Right cardiac atrium (tissue), 5 donors: ENCODE results near the gene SEPTIN5. TPM values are rescaled to one million over a fixed set of nuclear protein-coding genes. Genes with fewer than 3 reads are reported as not detected.

ENCODE experiments used
- ATAC-seq, 2 donors: fragments of 200-7000 bp; cut with Tn5 transposase; one replicate each; pipeline versions ENCODE4 v1.8.0 to v1.9.1; 2020; ENCODE audit warnings: moderate library complexity in 2 of 2, mild to moderate bottlenecking in 1 of 2
- DNase-seq, 3 donors: peaks; one replicate each; pipeline ENCODE4 v3.0.0-alpha.2; 2020
- H3K27ac ChIP-seq: one replicate; pipeline ENCODE4 v1.5.1; 2013; ENCODE audit warnings: mild to moderate bottlenecking, low read length, control low read depth, moderate library complexity
- H3K27me3 ChIP-seq: one replicate; pipeline ENCODE4 v1.6.1; 2013; ENCODE audit not compliant: control insufficient read depth, insufficient read depth
- H3K4me1 ChIP-seq: one replicate; pipeline ENCODE4 v1.6.1; 2013; ENCODE audit warnings: low read length; ENCODE audit not compliant: control insufficient read depth, insufficient read depth
- H3K4me3 ChIP-seq: one replicate; pipeline ENCODE4 v1.5.1; 2013; ENCODE audit warnings: low read length, control low read depth
- H3K9me3 ChIP-seq: one replicate; pipeline ENCODE4 v1.6.1; 2013; ENCODE audit warnings: low read length; ENCODE audit not compliant: control insufficient read depth
- WGBS: extraction: QIAGEN DNeasy Blood & Tissue Kit; methylation state at CpG from one replicate; pipeline ENCODE4 v1.1.7; 2013; 5-methylcytosine and 5-hydroxymethylcytosine counted together
- intact Hi-C, 4 donors: fragments of 100-400 bp; cut with DNase I; formaldehyde crosslinking; loops; one replicate each; pipeline versions ENCODE4 v1.11.0 to v1.14.0; 2022 to 2023
- polyA plus RNA-seq: library from polyadenylated mRNA; stranded (reverse); fragments of 200-250 nt; gene quantifications from one replicate; pipeline ENCODE4 v1.2.3, GENCODE V29; 2013
- total RNA-seq, 4 donors: library from RNA; stranded (reverse); fragmentation: NEBNext Ultra II Directional; extraction: Animal tissue kit (Norgen Biotek cat#: 25700); gene quantifications; one replicate each; pipeline ENCODE4 v1.2.1, GENCODE V29; 2021
- donor health status: healthy with polysubstance abuse.
- donor health status: DM: no; HTN: yes; CAD: no.
- donor health status: DM: no; HTN: no; CAD: no.
- donor health status: DM: no; HTN: yes; CAD: no; lungs with severe emphysema.
- donor health status: DM: yes; HTN: yes; CAD: no.

Gene SEPTIN5
- total and polyA plus RNA-seq, 5 donors: 143 to 264 (median 227) TPM

- no peak for ATAC-seq
- no peaks in the 10 kb centered on the region for H3K9me3 ChIP-seq
- 89% methylated on average over 11 of the region's 11 CpGs for WGBS
- no peak for DNase-seq
- no peaks in the 10 kb centered on the region for H3K4me1 ChIP-seq
- no peak overlapping the region for H3K4me3 ChIP-seq
- H3K27me3 ChIP-seq: no peaks in the 10 kb centered on the region
- intact Hi-C loops: loop anchor here in 2 of 4 donors (5.0 kb wide), 1 partner anchor 36 kb away; no protein-coding TSS in a partner anchor
- no peak overlapping the region for H3K27ac ChIP-seq
These were observed 33.1 kb upstream of the SEPTIN5 start for GRCh38 chr22:19680911-19681862.

- WGBS: 76% methylated on average over 6 of the region's 6 CpGs
- no peak for ATAC-seq
- intact Hi-C loops: loop anchor here in 2 of 4 donors (5.0 kb wide), 1 partner anchor 35 kb away; no protein-coding TSS in a partner anchor
- no peak for DNase-seq
- no peaks in the 10 kb centered on the region for H3K27me3 ChIP-seq
- H3K4me3 ChIP-seq: no peak overlapping the region
- H3K27ac ChIP-seq: no peak overlapping the region
- H3K4me1 ChIP-seq: no peaks in the 10 kb centered on the region
- H3K9me3 ChIP-seq: no peaks in the 10 kb centered on the region
These were observed 32.4 kb upstream of the SEPTIN5 start for GRCh38 chr22:19681863-19682245.

- ATAC-seq: no peak
- Histone ChIP-seq H3K27ac (no peak overlapping the region), H3K27me3 (no peaks in the 10 kb centered on the region), H3K4me1 (no peaks in the 10 kb centered on the region), H3K9me3 (no peaks in the 10 kb centered on the region), H3K4me3 (no peak overlapping the region)
- intact Hi-C loops: no loop called here
- DNase-seq: no peak
- WGBS: 84% methylated on average over 7 of the region's 7 CpGs
These were observed 27.4 kb upstream of the SEPTIN5 start for GRCh38 chr22:19686946-19687345.

GRCh38 chr22:19687561-19688300 lies 26.6 kb upstream of the SEPTIN5 start:
- Histone ChIP-seq H3K27ac (no peak overlapping the region), H3K9me3 (no peaks in the 10 kb centered on the region), H3K27me3 (no peaks in the 10 kb centered on the region), H3K4me3 (no peak overlapping the region), H3K4me1 (no peaks in the 10 kb centered on the region)
- WGBS: 61% methylated on average over 22 of the region's 22 CpGs
- intact Hi-C loops: no loop called here
- peak in 1 of 3 donors; percentile 70 for DNase-seq
- ATAC-seq: peak in 1 of 2 donors; percentile 54

GRCh38 chr22:19688301-19689290 lies 25.7 kb upstream of the SEPTIN5 start:
- intact Hi-C loops: no loop called here
- WGBS: 73% methylated on average over 21 of the region's 21 CpGs
- Histone ChIP-seq H3K4me1 (no peaks in the 10 kb centered on the region), H3K27ac (no peak overlapping the region), H3K9me3 (no peaks in the 10 kb centered on the region), H3K27me3 (no peaks in the 10 kb centered on the region), H3K4me3 (no peak overlapping the region)
- ATAC-seq (peak; percentile 10 to 35), DNase-seq (no peak)

- Histone ChIP-seq H3K4me1 (no peaks in the 10 kb centered on the region), H3K27me3 (no peaks in the 10 kb centered on the region), H3K4me3 (no peak overlapping the region), H3K27ac (no peak overlapping the region), H3K9me3 (no peaks in the 10 kb centered on the region)
- DNase-seq (no peak), ATAC-seq (no peak)
- 80% methylated on average over 15 of the region's 15 CpGs for WGBS
- intact Hi-C loops: no loop called here
These were observed 24.9 kb upstream of the SEPTIN5 start for GRCh38 chr22:19689408-19689807.

- no peak overlapping the region for H3K27ac ChIP-seq
- DNase-seq (no peak), ATAC-seq (no peak)
- H3K27me3 ChIP-seq: no peaks in the 10 kb centered on the region
- no peak overlapping the region for H3K4me3 ChIP-seq
- H3K4me1 ChIP-seq: no peaks in the 10 kb centered on the region
- WGBS: 58% methylated on average over 9 of the region's 9 CpGs
- intact Hi-C loops: no loop called here
- no peaks in the 10 kb centered on the region for H3K9me3 ChIP-seq
These were observed 23.1 kb upstream of the SEPTIN5 start for GRCh38 chr22:19691007-19691720.

- ATAC-seq (peak; percentile 69 to 71), DNase-seq (peak; percentile 51 to 80 (median 69))
- WGBS: 36% methylated on average over 19 of the region's 19 CpGs
- H3K4me3 ChIP-seq: no peak overlapping the region
- intact Hi-C loops: no loop called here
- no peaks in the 10 kb centered on the region for H3K9me3 ChIP-seq
- no peaks in the 10 kb centered on the region for H3K4me1 ChIP-seq
- no peak overlapping the region for H3K27ac ChIP-seq
- no peaks in the 10 kb centered on the region for H3K27me3 ChIP-seq
These were observed 22.5 kb upstream of the SEPTIN5 start for GRCh38 chr22:19691721-19692341.

GRCh38 chr22:19693581-19693980 lies 20.7 kb upstream of the SEPTIN5 start:
- H3K9me3 ChIP-seq: no peaks in the 10 kb centered on the region
- H3K27me3 ChIP-seq: no peaks in the 10 kb centered on the region
- no peak overlapping the region for H3K27ac ChIP-seq
- no peaks in the 10 kb centered on the region for H3K4me1 ChIP-seq
- intact Hi-C loops: no loop called here
- WGBS: 95% methylated on average over 14 of the region's 14 CpGs
- DNase-seq (no peak), ATAC-seq (no peak)
- no peak overlapping the region for H3K4me3 ChIP-seq
